K562 (cell line): ENCODE measurements around the gene DBI. TPM values are rescaled to one million over a fixed set of nuclear protein-coding genes. Genes with fewer than 3 reads are reported as not detected.
A peak's percentile ranks its signal among the peaks of the same experiment; 100 is the strongest.

ENCODE experiments used
- ATF1 ChIP-seq, 2 experiments: fragments of 450-650 bp in 1 of 2; IDR thresholded peaks; 2 replicates each; pipeline ENCODE4 v1.6.1; 2016; ENCODE audit warnings: missing compliant biosample characterization in 1 of 2, missing genetic modification characterization in 1 of 2
- GABPB2 ChIP-seq: fragments of 250-450 bp; sonication (Bioruptor Pico); conservative IDR thresholded peaks from 2 replicates; pipeline ENCODE4 v1.5.1; 2021; ENCODE audit warnings: mild to moderate bottlenecking
- HDAC2 ChIP-seq: fragments of 450-650 bp; IDR thresholded peaks from 2 replicates; pipeline ENCODE4 v1.6.1; 2016; ENCODE audit warnings: mild to moderate bottlenecking
- NCOR1 ChIP-seq: fragments of 450-650 bp; IDR thresholded peaks from 2 replicates; pipeline ENCODE4 v1.6.1; 2016; ENCODE audit warnings: mild to moderate bottlenecking, moderate library complexity
- NFE2 ChIP-seq: IDR thresholded peaks from 2 replicates; pipeline ENCODE4 v1.6.1; 2014; ENCODE audit warnings: antibody characterized with exemption, low read depth
- NFXL1 ChIP-seq: fragments of 450-650 bp; formaldehyde crosslinking; IDR thresholded peaks from 2 replicates; pipeline ENCODE4 v1.4.0; 2021; ENCODE audit warnings: mild to moderate bottlenecking
- RHOXF2B ChIP-seq: fragments of 250-450 bp; sonication (Bioruptor Pico); conservative IDR thresholded peaks from 2 replicates; pipeline ENCODE4 v1.5.1; 2021
- SMAD2 ChIP-seq: fragments of 150-350 bp; IDR thresholded peaks from 2 replicates; pipeline ENCODE4 v1.6.1; 2014; ENCODE audit warnings: low read depth, mild to moderate bottlenecking, low read length
- SMAD3 ChIP-seq: fragments of 450-650 bp; formaldehyde crosslinking; conservative IDR thresholded peaks from 2 replicates; pipeline ENCODE4 v1.4.0; 2020; ENCODE audit warnings: mild to moderate bottlenecking
- ZC3H11A ChIP-seq: IDR thresholded peaks from 2 replicates; pipeline ENCODE4 v1.6.1; 2012; ENCODE audit warnings: low read depth, low read length, improper control_type of control experiment
- ZFP36 ChIP-seq: fragments of 150-350 bp; IDR thresholded peaks from 2 replicates; pipeline ENCODE4 v1.6.1; 2018; ENCODE audit warnings: low read length, low read depth; ENCODE audit not compliant: partially characterized antibody
- ZNF146 ChIP-seq: IDR thresholded peaks from one replicate; pipeline ENCODE4 v1.6.1; 2018; ENCODE audit warnings: missing compliant biosample characterization; ENCODE audit not compliant: unreplicated experiment
- ZNF668 ChIP-seq: fragments of 250-450 bp; sonication (Bioruptor Pico); IDR thresholded peaks from 2 replicates; pipeline ENCODE4 v1.8.0; 2022; ENCODE audit warnings: mild to moderate bottlenecking, inconsistent platforms
- polyA plus RNA-seq, 8 experiments: library from polyadenylated mRNA; depleted of rRNA in 4 of 8; stranded (reverse) in 5 of 8; unstranded in 3 of 8; fragments of >200 nt; fragmentation: Nextera tagmentation in 2 of 8; fragmentation: Illumina TruSeq in 1 of 8; extraction: Ambion mirVana in 2 of 8; extraction: Trizol in 1 of 8; gene quantifications; 2 replicates each; pipeline versions ENCODE4 v1.2.1 to v1.2.3, GENCODE V29; 2011 to 2014; ENCODE audit warnings: inconsistent platforms in 1 of 8, missing spikeins in 1 of 8
- total RNA-seq, 7 experiments: library from RNA; depleted of rRNA in 6 of 7; stranded (reverse); fragments of >200 nt in 6 of 7; fragmentation: Illumina TruSeq in 2 of 7; extraction: Trizol in 2 of 7; gene quantifications; 2 replicates each; pipeline versions ENCODE4 v1.2.1 to v1.2.3, GENCODE V29; 2011 to 2021; ENCODE audit warnings: low replicate concordance in 1 of 7
- TF ChIP-seq, protein P1 (sequence below): fragments of 450-650 bp; formaldehyde crosslinking; IDR thresholded peaks from 2 replicates; pipeline ENCODE4 v1.4.0; 2020; ENCODE audit warnings: mild to moderate bottlenecking
- TF ChIP-seq, protein P2 (sequence below): sonication (generic); formaldehyde crosslinking; IDR thresholded peaks from 2 replicates; pipeline ENCODE4 v1.8.0; 2022; ENCODE audit warnings: missing genetic modification reagents, mild to moderate bottlenecking, moderate library complexity, borderline replicate concordance
- TF ChIP-seq, protein P3 (sequence below), 3 experiments: IDR thresholded peaks in 2 of 3; conservative IDR thresholded peaks in 1 of 3; 2 replicates each; pipeline ENCODE4 v1.5.1; 2011 to 2012; ENCODE audit warnings: low read length in 3 of 3, mild to moderate bottlenecking in 3 of 3, control low read depth in 2 of 3, improper control_type of control experiment in 1 of 3, inconsistent platforms in 1 of 3, low read depth in 1 of 3, mixed read lengths in 1 of 3, moderate library complexity in 1 of 3; ENCODE audit not compliant: insufficient read depth in 2 of 3
- TF ChIP-seq, protein P4 (sequence below): fragments of 250-450 bp; sonication (Bioruptor Pico); IDR thresholded peaks from 2 replicates; pipeline ENCODE4 v1.4.0; 2020; ENCODE audit warnings: mild to moderate bottlenecking
- TF ChIP-seq, protein P5 (sequence below): conservative IDR thresholded peaks from 2 replicates; pipeline ENCODE4 v1.6.1; 2011; ENCODE audit warnings: low read depth, mild to moderate bottlenecking, low read length; ENCODE audit not compliant: control insufficient read depth
- TF ChIP-seq, protein P6 (sequence below): fragments of 250-450 bp; sonication (Bioruptor Pico); IDR thresholded peaks from 2 replicates; pipeline ENCODE4 v1.4.0; 2020; ENCODE audit warnings: mild to moderate bottlenecking, moderate library complexity, borderline replicate concordance

DBI gene
- total and polyA plus RNA-seq, 9 of the 15 experiments (the other 6 are each of a cell fraction or from before 2014, with no cell fraction given) = 55.8 to 443 (median 194) TPM

DNA sequence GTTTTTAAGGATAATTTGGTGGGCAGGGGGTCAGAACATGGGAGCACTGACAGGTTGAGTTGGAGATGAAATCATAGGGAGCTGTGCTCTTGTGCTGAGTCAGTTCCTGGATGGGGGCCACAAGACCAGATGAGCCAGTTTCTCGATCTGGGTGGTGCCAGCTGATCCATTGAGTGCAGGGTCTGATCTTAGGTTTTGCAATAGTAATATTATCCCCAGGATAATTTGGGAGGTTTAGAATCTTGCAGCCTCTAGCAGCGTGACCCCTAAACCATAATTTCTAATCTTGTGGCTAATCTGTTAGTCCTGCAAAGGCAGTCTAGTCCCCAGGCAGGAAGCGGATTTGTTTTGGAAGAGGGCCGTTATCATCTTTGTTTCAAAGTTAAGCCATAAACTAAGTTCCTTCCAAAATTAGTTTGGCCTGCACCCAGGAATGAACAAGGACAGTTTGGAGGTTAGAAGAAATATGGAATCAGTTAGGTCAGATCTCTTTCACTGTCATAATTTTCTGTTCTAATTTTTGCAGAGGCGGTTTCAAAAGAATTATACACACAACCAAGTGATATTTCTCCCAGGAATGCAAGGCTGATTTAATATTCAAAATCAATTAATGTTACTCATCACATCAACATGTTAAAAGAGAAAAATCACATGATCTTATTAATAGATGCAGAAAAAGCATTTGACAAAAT, 23.0 kb downstream of the DBI start (continued):
- TF ChIP-seq, protein P1, sequence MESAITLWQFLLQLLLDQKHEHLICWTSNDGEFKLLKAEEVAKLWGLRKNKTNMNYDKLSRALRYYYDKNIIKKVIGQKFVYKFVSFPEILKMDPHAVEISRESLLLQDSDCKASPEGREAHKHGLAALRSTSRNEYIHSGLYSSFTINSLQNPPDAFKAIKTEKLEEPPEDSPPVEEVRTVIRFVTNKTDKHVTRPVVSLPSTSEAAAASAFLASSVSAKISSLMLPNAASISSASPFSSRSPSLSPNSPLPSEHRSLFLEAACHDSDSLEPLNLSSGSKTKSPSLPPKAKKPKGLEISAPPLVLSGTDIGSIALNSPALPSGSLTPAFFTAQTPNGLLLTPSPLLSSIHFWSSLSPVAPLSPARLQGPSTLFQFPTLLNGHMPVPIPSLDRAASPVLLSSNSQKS = no peak
- TF ChIP-seq, protein P2, sequence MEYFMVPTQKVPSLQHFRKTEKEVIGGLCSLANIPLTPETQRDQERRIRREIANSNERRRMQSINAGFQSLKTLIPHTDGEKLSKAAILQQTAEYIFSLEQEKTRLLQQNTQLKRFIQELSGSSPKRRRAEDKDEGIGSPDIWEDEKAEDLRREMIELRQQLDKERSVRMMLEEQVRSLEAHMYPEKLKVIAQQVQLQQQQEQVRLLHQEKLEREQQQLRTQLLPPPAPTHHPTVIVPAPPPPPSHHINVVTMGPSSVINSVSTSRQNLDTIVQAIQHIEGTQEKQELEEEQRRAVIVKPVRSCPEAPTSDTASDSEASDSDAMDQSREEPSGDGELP (CRISPR knock-in tag) = peak; percentile 47; the same call in 1 of the 2 replicates
- TF ChIP-seq RHOXF2B (CRISPR knock-in tag) (no peak), NFE2 (peak; percentile 72), ZNF146 (CRISPR knock-in tag) (no peak), SMAD2 (no peak), HDAC2 (no peak), ZC3H11A (no peak), NCOR1 (no peak), ZFP36 (no peak), ATF1 (CRISPR knock-in tag; IDR thresholded peaks at IDR 0.05) (no peak), ATF1 (tag; IDR thresholded peaks at IDR 0.05) (no peak), NFXL1 (no peak), ZNF668 (no peak), GABPB2 (CRISPR knock-in tag) (no peak), SMAD3 (CRISPR knock-in tag) (no peak)
- TF ChIP-seq, protein P3, sequence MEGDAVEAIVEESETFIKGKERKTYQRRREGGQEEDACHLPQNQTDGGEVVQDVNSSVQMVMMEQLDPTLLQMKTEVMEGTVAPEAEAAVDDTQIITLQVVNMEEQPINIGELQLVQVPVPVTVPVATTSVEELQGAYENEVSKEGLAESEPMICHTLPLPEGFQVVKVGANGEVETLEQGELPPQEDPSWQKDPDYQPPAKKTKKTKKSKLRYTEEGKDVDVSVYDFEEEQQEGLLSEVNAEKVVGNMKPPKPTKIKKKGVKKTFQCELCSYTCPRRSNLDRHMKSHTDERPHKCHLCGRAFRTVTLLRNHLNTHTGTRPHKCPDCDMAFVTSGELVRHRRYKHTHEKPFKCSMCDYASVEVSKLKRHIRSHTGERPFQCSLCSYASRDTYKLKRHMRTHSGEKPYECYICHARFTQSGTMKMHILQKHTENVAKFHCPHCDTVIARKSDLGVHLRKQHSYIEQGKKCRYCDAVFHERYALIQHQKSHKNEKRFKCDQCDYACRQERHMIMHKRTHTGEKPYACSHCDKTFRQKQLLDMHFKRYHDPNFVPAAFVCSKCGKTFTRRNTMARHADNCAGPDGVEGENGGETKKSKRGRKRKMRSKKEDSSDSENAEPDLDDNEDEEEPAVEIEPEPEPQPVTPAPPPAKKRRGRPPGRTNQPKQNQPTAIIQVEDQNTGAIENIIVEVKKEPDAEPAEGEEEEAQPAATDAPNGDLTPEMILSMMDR (IDR thresholded peaks at IDR 0.05 in 2 of 3, conservative IDR thresholded peaks at IDR 0.05 in 1 of 3; ENCODE audit: insufficient read depth in 2 of 3, low read depth in 1 of 3, low read length in 3 of 3) = no peak
- TF ChIP-seq, protein P4, sequence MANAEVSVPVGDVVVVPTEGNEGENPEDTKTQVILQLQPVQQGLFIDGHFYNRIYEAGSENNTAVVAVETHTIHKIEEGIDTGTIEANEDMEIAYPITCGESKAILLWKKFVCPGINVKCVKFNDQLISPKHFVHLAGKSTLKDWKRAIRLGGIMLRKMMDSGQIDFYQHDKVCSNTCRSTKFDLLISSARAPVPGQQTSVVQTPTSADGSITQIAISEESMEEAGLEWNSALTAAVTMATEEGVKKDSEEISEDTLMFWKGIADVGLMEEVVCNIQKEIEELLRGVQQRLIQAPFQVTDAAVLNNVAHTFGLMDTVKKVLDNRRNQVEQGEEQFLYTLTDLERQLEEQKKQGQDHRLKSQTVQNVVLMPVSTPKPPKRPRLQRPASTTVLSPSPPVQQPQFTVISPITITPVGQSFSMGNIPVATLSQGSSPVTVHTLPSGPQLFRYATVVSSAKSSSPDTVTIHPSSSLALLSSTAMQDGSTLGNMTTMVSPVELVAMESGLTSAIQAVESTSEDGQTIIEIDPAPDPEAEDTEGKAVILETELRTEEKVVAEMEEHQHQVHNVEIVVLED (CRISPR knock-in tag) = no peak
- TF ChIP-seq, protein P5, sequence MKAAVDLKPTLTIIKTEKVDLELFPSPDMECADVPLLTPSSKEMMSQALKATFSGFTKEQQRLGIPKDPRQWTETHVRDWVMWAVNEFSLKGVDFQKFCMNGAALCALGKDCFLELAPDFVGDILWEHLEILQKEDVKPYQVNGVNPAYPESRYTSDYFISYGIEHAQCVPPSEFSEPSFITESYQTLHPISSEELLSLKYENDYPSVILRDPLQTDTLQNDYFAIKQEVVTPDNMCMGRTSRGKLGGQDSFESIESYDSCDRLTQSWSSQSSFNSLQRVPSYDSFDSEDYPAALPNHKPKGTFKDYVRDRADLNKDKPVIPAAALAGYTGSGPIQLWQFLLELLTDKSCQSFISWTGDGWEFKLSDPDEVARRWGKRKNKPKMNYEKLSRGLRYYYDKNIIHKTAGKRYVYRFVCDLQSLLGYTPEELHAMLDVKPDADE = no peak
- TF ChIP-seq, protein P6, sequence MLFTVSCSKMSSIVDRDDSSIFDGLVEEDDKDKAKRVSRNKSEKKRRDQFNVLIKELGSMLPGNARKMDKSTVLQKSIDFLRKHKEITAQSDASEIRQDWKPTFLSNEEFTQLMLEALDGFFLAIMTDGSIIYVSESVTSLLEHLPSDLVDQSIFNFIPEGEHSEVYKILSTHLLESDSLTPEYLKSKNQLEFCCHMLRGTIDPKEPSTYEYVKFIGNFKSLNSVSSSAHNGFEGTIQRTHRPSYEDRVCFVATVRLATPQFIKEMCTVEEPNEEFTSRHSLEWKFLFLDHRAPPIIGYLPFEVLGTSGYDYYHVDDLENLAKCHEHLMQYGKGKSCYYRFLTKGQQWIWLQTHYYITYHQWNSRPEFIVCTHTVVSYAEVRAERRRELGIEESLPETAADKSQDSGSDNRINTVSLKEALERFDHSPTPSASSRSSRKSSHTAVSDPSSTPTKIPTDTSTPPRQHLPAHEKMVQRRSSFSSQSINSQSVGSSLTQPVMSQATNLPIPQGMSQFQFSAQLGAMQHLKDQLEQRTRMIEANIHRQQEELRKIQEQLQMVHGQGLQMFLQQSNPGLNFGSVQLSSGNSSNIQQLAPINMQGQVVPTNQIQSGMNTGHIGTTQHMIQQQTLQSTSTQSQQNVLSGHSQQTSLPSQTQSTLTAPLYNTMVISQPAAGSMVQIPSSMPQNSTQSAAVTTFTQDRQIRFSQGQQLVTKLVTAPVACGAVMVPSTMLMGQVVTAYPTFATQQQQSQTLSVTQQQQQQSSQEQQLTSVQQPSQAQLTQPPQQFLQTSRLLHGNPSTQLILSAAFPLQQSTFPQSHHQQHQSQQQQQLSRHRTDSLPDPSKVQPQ = no peak
